NT2/D1 (cell line): ENCODE data around the gene PLAC9.

Source experiments
- DNase-seq: peaks from one replicate; pipeline ENCODE4 v3.0.0-alpha.2; 2011; ENCODE audit warnings: low read depth, low spot score
- H3K27me3 ChIP-seq: 2 replicates; pipeline ENCODE4 v1.6.0; 2011; ENCODE audit warnings: mild to moderate bottlenecking; ENCODE audit not compliant: insufficient read length, insufficient read depth
- H3K36me3 ChIP-seq: 2 replicates; pipeline ENCODE4 v1.6.1; 2011; ENCODE audit warnings: mild to moderate bottlenecking, low read length, mixed read lengths; ENCODE audit not compliant: insufficient read depth, insufficient read length
- H3K4me1 ChIP-seq: 2 replicates; pipeline ENCODE4 v1.5.1; 2011; ENCODE audit not compliant: insufficient read depth, insufficient read length
- H3K4me3 ChIP-seq: 2 replicates; pipeline ENCODE4 v1.5.1; 2011; ENCODE audit warnings: low read depth; ENCODE audit not compliant: insufficient read length
- H3K9ac ChIP-seq: 2 replicates; pipeline ENCODE4 v1.6.0; 2011; ENCODE audit warnings: low read depth; ENCODE audit not compliant: insufficient read length
- H3K9me3 ChIP-seq: 2 replicates; pipeline ENCODE4 v1.5.1; 2011; ENCODE audit warnings: mild to moderate bottlenecking, low read length; ENCODE audit not compliant: insufficient read depth
- SUZ12 ChIP-seq: IDR thresholded peaks from 2 replicates; pipeline ENCODE4 v1.6.1; 2011; ENCODE audit not compliant: insufficient read length, insufficient read depth; ENCODE audit errors: extremely low read depth
- YY1 ChIP-seq: IDR thresholded peaks from 2 replicates; pipeline ENCODE4 v1.6.1; 2011; ENCODE audit not compliant: insufficient read length, insufficient read depth
- ZNF274 ChIP-seq: IDR thresholded peaks from 2 replicates; pipeline ENCODE4 v1.6.1; 2011; ENCODE audit warnings: mild to moderate bottlenecking, low read depth, low read length

The PLAC9 gene

DNA sequence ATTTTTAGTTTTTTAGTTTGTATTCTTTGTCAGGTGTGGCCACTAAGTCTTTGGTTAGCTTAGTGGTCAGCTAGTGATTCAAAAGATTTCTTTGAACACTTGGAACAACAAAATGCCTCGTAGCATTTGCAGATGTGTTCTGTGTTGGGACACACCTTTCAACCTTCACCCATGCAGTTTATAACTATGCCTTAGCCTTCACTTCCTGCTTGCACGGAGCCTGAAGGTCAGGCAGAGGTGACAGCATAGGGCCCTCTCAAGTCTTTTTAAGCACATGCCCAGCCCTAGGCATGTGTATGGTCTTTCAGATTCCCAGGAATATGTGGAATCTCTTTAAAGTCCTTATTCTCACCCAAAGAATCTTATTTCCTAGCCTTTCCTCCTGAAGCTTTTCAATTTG lies 17.6 kb downstream of the PLAC9 start:
- H3K4me3 ChIP-seq, result no peak overlapping the region
- H3K9ac ChIP-seq, result no peak overlapping the region
- H3K4me1 ChIP-seq, result no peaks in the 10 kb centered on the region
- no peak for DNase-seq
- H3K9me3 ChIP-seq, result no peaks in the 10 kb centered on the region
- H3K27me3 ChIP-seq, result no peaks in the 10 kb centered on the region
- peaks cover 30% of the 10 kb centered on the region for H3K36me3 ChIP-seq
- no peak for TF ChIP-seq YY1

DNA sequence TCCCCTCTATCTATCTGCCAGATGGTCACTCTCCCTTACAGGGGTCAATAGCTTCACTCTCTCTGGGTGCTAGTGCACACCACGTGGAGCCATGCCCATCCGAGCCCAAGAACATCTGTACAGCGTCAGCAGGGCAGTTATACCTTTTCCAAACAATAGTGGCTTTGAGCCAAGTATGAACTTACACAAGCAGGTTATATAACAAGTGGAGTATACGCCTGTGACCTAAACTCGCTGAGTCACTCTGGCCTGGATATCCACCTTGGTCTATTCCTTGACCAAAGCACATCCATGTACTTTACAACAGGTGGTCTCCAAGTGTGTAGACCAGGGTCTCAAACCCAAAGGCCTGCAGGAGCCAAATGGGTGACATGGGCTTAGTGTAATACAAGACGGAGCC lies 20.3 kb downstream of the PLAC9 start:
- DNase-seq, result no peak
- no peaks in the 10 kb centered on the region for H3K27me3 ChIP-seq
- no peaks in the 10 kb centered on the region for H3K9me3 ChIP-seq
- TF ChIP-seq ZNF274 (no peak), SUZ12 (no peak), YY1 (no peak)
- H3K4me1 ChIP-seq, result no peaks in the 10 kb centered on the region
- no peak overlapping the region for H3K9ac ChIP-seq
- peaks cover 49% of the 10 kb centered on the region for H3K36me3 ChIP-seq
- no peak overlapping the region for H3K4me3 ChIP-seq

DNA sequence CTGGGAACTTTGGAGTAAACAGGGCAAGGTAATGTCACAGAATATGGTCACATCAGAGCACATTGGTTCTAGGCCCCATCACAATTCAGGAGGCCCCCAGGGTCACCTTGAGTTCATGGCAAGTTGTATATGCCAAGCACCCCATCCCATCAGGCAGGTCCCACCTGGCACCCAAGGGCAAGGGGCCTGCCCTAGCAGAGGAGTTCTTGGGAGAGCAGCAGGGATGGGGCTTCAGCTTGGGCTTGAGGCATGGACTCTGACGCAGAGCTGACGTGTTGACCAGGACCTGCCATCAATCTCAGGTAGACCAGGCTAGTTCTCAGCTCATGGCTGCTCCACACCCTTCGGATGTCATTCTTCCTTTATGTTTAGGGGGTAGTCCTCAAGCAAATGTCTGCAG lies 20.9 kb downstream of the PLAC9 start:
- TF ChIP-seq SUZ12 (no peak), ZNF274 (no peak)
- no peaks in the 10 kb centered on the region for H3K4me1 ChIP-seq

DNA sequence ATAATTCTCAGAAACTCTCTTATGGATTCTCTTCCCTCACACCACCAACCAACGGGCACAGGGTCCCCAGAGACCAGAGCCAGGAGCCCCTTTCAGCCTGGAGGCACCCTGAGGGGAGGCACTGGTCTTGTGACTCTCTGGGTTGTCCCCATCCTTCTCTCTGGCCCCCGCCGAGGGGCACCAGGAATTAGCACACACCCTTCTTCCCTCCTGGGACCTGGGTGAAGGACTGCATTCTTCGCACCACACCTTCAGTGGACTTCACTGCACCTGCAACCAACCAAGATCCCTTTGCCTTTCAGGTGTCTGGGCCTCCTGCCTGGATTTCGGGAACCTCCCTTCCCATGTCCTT lies 22.1 kb downstream of the PLAC9 start:
- no peak for TF ChIP-seq ZNF274
- no peak for TF ChIP-seq SUZ12
- TF ChIP-seq YY1, result no peak
- DNase-seq, result no peak
- Histone ChIP-seq H3K36me3 (peaks cover 59% of the 10 kb centered on the region), H3K4me1 (no peaks in the 10 kb centered on the region), H3K9ac (no peak overlapping the region), H3K4me3 (no peak overlapping the region), H3K27me3 (no peaks in the 10 kb centered on the region), H3K9me3 (no peaks in the 10 kb centered on the region)

More for the DNA sequence above, 20.9 kb downstream of the PLAC9 start:
- no peak for DNase-seq
- Histone ChIP-seq H3K4me3 (no peak overlapping the region), H3K9ac (no peak overlapping the region), H3K27me3 (no peaks in the 10 kb centered on the region), H3K36me3 (peaks cover 54% of the 10 kb centered on the region), H3K9me3 (no peaks in the 10 kb centered on the region)

DNA sequence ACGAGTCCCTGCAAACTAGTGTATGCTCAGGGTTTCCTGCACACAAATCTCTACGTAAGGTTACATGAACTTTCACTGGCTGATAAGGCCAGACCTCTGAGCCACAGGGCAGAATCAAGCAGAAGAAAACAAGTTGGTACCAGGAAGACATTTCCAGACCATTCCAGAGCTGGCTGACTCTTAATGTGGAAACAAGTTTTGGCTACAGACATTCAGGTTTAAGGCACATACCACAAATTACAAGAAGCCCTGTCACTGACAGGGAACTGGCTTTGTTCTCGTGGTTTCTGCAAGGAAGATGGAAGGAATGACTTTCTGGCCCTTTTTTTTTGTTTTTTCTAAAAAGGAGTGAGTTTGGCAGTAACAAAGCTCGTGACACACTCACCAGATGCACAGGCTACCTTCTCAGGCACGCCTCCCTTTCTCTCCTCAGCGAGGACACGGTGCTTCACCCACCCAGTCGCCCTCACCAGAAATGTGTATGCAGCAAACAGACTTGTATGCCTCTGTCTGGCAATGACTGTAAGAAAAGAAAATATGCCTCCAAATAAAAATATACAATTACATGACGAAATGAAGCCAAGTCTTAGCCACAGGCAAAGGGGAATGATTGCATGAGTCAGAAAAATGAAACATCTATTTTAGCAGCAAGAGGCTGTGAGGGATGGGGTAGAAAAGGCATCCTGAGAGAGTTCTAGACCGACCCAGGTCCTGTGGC lies 22.6 kb downstream of the PLAC9 start:
- no peaks in the 10 kb centered on the region for H3K9me3 ChIP-seq
- no peak for TF ChIP-seq SUZ12
- TF ChIP-seq ZNF274, result no peak
- no peak for TF ChIP-seq YY1
- H3K27me3 ChIP-seq, result no peaks in the 10 kb centered on the region
- H3K9ac ChIP-seq, result no peak overlapping the region
- H3K4me3 ChIP-seq, result no peak overlapping the region
- H3K36me3 ChIP-seq, result peaks cover 62% of the 10 kb centered on the region
- no peak for DNase-seq
- H3K4me1 ChIP-seq, result no peaks in the 10 kb centered on the region

DNA sequence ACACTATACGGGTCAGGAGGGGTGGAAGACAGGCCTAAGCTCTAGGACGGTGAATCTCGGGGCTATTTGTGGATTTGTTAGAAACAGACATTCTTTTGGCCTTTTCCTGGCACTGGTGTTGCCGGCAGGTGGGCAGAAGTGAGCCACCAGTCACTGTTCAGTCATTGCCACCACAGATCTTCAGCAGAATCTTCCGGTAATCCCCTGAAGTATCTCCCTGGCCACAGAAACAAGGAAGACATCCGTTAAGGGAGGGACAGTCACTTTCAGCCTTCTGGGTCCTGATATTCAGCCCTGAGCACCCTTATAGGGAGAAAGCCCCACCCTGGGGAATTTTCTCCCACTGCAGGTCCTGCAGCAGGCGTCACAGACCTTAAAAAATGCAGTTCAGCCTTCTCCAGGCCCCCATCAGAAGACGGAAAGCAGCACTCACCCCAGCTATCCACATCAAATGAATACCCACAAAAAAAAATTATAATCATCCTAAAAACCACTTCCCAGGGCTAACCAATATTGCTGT lies 23.2 kb downstream of the PLAC9 start:
- H3K9me3 ChIP-seq, result no peaks in the 10 kb centered on the region
- no peaks in the 10 kb centered on the region for H3K4me1 ChIP-seq
- H3K36me3 ChIP-seq, result peaks cover 63% of the 10 kb centered on the region
- no peak for DNase-seq
- no peak overlapping the region for H3K9ac ChIP-seq
- TF ChIP-seq YY1 (no peak), SUZ12 (no peak), ZNF274 (no peak)
- no peaks in the 10 kb centered on the region for H3K27me3 ChIP-seq
- H3K4me3 ChIP-seq, result no peak overlapping the region

DNA sequence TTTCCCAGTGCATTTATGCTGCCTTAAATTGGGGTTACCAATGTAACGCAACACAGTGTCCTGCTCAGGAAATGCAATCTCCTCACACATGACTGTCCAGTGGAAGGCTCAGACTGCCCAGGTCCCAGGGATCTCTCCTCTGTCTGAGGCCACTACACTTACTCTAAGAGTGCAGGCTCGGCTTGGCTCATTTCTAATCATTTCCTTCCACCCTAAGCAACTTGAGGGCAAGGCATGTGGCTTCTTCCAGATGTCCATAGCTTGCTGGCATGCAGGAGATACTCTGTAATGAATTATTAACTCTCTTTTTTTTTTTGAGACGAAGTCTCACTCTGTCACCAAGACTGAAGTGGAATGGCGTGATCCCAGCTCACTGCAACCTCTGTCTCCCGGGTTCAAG lies 23.7 kb downstream of the PLAC9 start:
- peaks cover 67% of the 10 kb centered on the region for H3K36me3 ChIP-seq
- TF ChIP-seq SUZ12 (no peak), ZNF274 (no peak), YY1 (no peak)
- no peak overlapping the region for H3K4me3 ChIP-seq
- H3K27me3 ChIP-seq, result no peaks in the 10 kb centered on the region
- H3K9ac ChIP-seq, result no peak overlapping the region
- H3K4me1 ChIP-seq, result no peaks in the 10 kb centered on the region
- no peak for DNase-seq
- no peaks in the 10 kb centered on the region for H3K9me3 ChIP-seq
